ENCODE results near the gene ROR2.

- no peak for TF ChIP-seq POLR2AphosphoS5 (IDR thresholded peaks at IDR 0.05; ENCODE audit: borderline replicate concordance, low read depth, low read length)
- no peak for TF ChIP-seq EZH2 (IDR thresholded peaks at IDR 0.05)
- TF ChIP-seq FOXP2 (optimal IDR thresholded peaks at IDR 0.05; ENCODE audit: control extremely low read depth, extremely low read length, insufficient read depth): no peak
Measured at GRCh38 chr9:91820949-91821880, 128.8 kb downstream of the ROR2 start.

Measured in SK-N-MC (cell line).